BJ (cell line): ENCODE data around the gene MYCL. TPM values are rescaled to one million over a fixed set of nuclear protein-coding genes. Genes with fewer than 3 reads are reported as not detected.

Experiments
- CTCF ChIA-PET: fragments of 350-600 bp; formaldehyde crosslinking; extraction: SDS; loops from one replicate; lab custom pipeline; 2021; ENCODE audit warnings: antibody characterized with exemption, inconsistent platforms; lab: Yijun Ruan, JAX
- POLR2A ChIA-PET: fragments of 300-600 bp; sonication (Branson Sonifier 250); formaldehyde crosslinking; extraction: SDS; loops from one replicate; lab custom pipeline; 2021; ENCODE audit warnings: antibody characterized with exemption; lab: Charles Lee
- DNase-seq: peaks from one replicate; pipeline ENCODE4 v3.0.0-alpha.2; 2011; ENCODE audit warnings: low read depth
- H3K27me3 ChIP-seq: 2 replicates; pipeline ENCODE4 v1.6.0; 2011; ENCODE audit warnings: low read length; ENCODE audit not compliant: control insufficient read depth, insufficient read depth
- H3K36me3 ChIP-seq: 2 replicates; pipeline ENCODE4 v1.5.1; 2011; ENCODE audit warnings: low read length; ENCODE audit not compliant: control insufficient read depth, insufficient read depth
- H3K4me3 ChIP-seq: 2 replicates; pipeline ENCODE4 v1.5.1; 2011; ENCODE audit warnings: low read depth, mild to moderate bottlenecking, control low read depth, low read length
- polyA plus RNA-seq: library from polyadenylated mRNA; depleted of rRNA; stranded (reverse); fragments of >200 nt; gene quantifications from 2 replicates; pipeline ENCODE4 v1.2.3, GENCODE V29; 2011
- TF ChIP-seq, protein P1 (sequence below): IDR thresholded peaks from 2 replicates; pipeline ENCODE4 v1.5.1; 2011; ENCODE audit warnings: low read depth, mild to moderate bottlenecking, control low read depth, inconsistent platforms, low read length, moderate library complexity; ENCODE audit not compliant: insufficient read depth

MYCL gene
- polyA plus RNA-seq, 1 experiment, result 0.22 TPM

- CTCF ChIA-PET, result interaction anchor here (0.6 to 1.8 kb wide), 4 partner anchors 10 to 161 kb away, joined by 3 to 4 read pairs (median 3); no protein-coding TSS in a partner anchor
- no peaks in the 10 kb centered on the region for H3K27me3 ChIP-seq
- POLR2A ChIA-PET, result no interaction called here
- H3K36me3 ChIP-seq, result no peaks in the 10 kb centered on the region
- peak; percentile 61 for DNase-seq
- H3K4me3 ChIP-seq, result no peak overlapping the region
- TF ChIP-seq, protein P1, sequence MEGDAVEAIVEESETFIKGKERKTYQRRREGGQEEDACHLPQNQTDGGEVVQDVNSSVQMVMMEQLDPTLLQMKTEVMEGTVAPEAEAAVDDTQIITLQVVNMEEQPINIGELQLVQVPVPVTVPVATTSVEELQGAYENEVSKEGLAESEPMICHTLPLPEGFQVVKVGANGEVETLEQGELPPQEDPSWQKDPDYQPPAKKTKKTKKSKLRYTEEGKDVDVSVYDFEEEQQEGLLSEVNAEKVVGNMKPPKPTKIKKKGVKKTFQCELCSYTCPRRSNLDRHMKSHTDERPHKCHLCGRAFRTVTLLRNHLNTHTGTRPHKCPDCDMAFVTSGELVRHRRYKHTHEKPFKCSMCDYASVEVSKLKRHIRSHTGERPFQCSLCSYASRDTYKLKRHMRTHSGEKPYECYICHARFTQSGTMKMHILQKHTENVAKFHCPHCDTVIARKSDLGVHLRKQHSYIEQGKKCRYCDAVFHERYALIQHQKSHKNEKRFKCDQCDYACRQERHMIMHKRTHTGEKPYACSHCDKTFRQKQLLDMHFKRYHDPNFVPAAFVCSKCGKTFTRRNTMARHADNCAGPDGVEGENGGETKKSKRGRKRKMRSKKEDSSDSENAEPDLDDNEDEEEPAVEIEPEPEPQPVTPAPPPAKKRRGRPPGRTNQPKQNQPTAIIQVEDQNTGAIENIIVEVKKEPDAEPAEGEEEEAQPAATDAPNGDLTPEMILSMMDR, result no peak
These were observed 35.0 kb downstream of the MYCL start for GRCh38 chr1:39866767-39867166.

- ChIA-PET CTCF (interaction anchor here (1.0 to 1.8 kb wide), 2 partner anchors 9 to 19 kb away, joined by 3 to 4 read pairs; no protein-coding TSS in a partner anchor), POLR2A (no interaction called here)
- DNase-seq, result no peak
- no peaks in the 10 kb centered on the region for H3K36me3 ChIP-seq
- H3K27me3 ChIP-seq, result no peaks in the 10 kb centered on the region
- H3K4me3 ChIP-seq, result no peak overlapping the region
- TF ChIP-seq, protein P1, result no peak
These were observed 36.0 kb downstream of the MYCL start for GRCh38 chr1:39865762-39866161.

- Histone ChIP-seq H3K4me3 (no peak overlapping the region), H3K27me3 (no peaks in the 10 kb centered on the region), H3K36me3 (no peaks in the 10 kb centered on the region)
- DNase-seq, result no peak
- TF ChIP-seq, protein P1, result no peak
- CTCF ChIA-PET, result no interaction called here
- POLR2A ChIA-PET, result no interaction called here
These were observed 38.5 kb downstream of the MYCL start for GRCh38 chr1:39863177-39863576.

DNA sequence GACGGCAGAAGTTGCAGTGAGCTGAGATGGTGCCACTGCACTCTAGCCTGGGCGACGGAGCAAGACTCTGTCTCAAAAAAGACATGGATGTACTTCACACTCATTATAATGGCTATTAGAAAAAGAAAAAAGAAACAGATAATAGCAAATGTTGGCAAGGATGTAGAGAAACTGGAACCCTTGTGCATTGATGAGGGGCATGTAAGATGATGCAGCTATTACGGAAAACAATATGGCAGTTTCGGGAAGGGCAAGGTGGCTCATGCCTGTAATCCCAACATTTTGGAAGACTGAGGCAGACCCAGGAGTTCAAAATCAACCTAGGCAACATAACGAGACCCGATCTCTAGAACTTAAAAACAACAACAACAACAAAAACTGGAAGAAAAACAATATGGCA is 40.7 kb downstream of the MYCL start:
- H3K27me3 ChIP-seq, result no peaks in the 10 kb centered on the region
- no peak for DNase-seq
- CTCF ChIA-PET, result no interaction called here
- H3K36me3 ChIP-seq, result peaks cover 2% of the 10 kb centered on the region; the same call in 1 of the 2 replicates
- POLR2A ChIA-PET, result no interaction called here
- no peak overlapping the region for H3K4me3 ChIP-seq
- TF ChIP-seq, protein P1, result no peak

DNA sequence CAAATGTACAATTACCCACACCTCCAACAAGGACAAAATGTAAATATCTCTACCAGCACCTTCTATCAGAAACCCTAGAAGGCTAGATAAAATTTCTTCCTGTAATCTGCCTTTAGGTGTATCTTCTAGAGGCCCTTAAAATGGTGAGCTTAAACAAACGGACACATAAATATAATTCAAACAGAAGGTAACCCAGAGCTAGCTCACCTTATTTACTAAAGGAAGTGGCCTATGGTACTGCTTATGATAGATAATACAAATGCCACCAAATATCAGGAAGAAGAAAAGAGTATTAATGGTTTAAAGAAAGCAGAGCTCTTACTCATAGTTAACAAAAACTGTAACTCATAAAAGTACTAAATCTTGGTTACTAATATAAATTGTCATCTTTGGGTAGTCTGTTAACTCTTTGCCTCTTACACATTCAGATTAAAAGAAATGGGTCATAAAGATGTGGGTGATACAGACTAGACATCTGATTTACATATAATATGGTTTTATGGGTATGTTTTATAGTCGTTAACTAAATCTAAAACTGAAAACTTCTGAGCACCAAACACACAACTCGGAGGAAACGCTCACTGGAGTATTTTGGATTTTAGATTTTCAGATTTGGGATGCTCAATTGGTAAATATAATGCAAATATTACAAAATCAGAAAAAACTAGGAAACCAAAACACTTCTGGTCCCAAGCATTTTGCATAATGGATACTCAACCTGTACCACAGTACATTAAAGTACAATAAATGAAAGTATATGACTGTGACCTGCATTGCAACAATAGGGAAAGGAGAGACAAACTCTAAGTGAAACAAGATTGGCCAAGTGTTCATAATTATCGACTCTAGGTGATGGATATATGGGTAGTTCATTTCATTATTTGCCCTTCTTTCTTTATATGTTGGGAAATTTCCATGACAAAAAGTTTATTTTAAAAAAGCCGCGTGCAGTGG is 41.6 kb downstream of the MYCL start:
- TF ChIP-seq, protein P1, result no peak
- CTCF ChIA-PET, result no interaction called here

More for the DNA sequence above, 41.6 kb downstream of the MYCL start:
- Histone ChIP-seq H3K36me3 (peaks cover 4% of the 10 kb centered on the region; the same call in 1 of the 2 replicates), H3K27me3 (no peaks in the 10 kb centered on the region), H3K4me3 (no peak overlapping the region)
- POLR2A ChIA-PET, result interaction anchor here (0.6 kb wide), 1 partner anchor 201 kb away, joined by 5 read pairs; no protein-coding TSS in a partner anchor
- no peak for DNase-seq
